HL-60 (cell line): ENCODE measurements around the gene TARBP2.

Experiments
- DNase-seq, 2 experiments: peaks; one replicate each; pipeline ENCODE4 v3.0.0-alpha.2; 2010 to 2020; ENCODE audit warnings: low read depth in 1 of 2, low spot score in 1 of 2
- H3K27ac ChIP-seq: fragments of 250-450 bp; sonication (Bioruptor Pico); replicated peaks from 2 replicates; pipeline ENCODE4 v1.5.1; 2020; ENCODE audit warnings: mild to moderate bottlenecking, moderate library complexity
- H3K27me3 ChIP-seq: fragments of 250-450 bp; sonication (Bioruptor Pico); 2 replicates; pipeline ENCODE4 v1.5.1; 2021; ENCODE audit warnings: mild to moderate bottlenecking, moderate library complexity; ENCODE audit not compliant: insufficient read depth, poor library complexity, severe bottlenecking
- H3K4me3 ChIP-seq: replicated peaks from 2 replicates; pipeline ENCODE4 v1.5.1; 2011; ENCODE audit warnings: mild to moderate bottlenecking, control low read depth, low read length; ENCODE audit not compliant: insufficient read depth
- GABPA ChIP-seq: IDR thresholded peaks from 2 replicates; pipeline ENCODE4 v1.6.1; 2012; ENCODE audit warnings: low read depth
- POLR2AphosphoS5 ChIP-seq: IDR thresholded peaks from 2 replicates; pipeline ENCODE4 v1.6.1; 2012; ENCODE audit warnings: low read depth
- SPI1 ChIP-seq: IDR thresholded peaks from 2 replicates; pipeline ENCODE4 v1.6.1; 2012; ENCODE audit warnings: low read depth, mild to moderate bottlenecking, borderline replicate concordance
- TF ChIP-seq, protein P1 (sequence below): IDR thresholded peaks from one replicate; pipeline ENCODE4 v1.5.1; 2011; ENCODE audit warnings: low read length, control low read depth, inconsistent platforms; ENCODE audit not compliant: insufficient read depth
- TF ChIP-seq, protein P2 (sequence below): IDR thresholded peaks from 2 replicates; pipeline ENCODE4 v1.6.1; 2012; ENCODE audit warnings: low read depth; ENCODE audit not compliant: insufficient replicate concordance

The TARBP2 gene

DNA sequence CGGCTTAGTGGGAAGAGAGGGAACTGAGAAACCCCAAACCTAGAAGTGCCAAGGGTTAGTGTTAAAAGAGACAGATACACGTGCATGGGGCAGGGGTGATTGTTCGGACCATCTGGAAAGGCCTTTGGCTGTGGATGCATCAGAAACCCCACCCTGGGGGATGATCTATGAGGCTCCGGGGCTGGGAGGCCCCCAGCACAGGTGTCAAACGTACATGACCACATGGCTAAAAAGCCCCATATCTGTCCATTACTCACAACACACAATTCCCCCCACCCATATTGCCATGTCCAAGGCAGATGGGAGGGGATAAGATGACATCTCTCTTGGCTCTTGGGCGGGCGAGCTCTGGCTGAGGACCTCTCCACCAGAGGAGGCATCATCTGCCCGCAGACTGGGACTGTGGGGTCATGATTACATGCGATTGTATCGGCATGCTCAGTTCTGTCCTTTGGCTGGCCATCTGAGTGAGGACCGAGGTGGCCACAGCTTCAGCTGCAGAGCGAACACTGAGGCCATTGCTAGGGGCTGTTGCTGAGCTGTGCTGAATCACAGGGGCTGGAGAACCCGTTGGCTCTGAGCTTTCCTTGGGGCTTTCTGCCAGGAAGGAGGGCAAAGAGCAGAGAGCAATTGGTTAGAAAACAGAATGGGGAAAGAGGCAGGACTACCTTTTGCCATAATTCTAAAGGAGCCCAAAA, 15.8 kb downstream of the TARBP2 start:
- no peak for DNase-seq
- H3K4me3 ChIP-seq, result no peak overlapping the region
- no peak overlapping the region for H3K27ac ChIP-seq
- H3K27me3 ChIP-seq, result no peaks in the 10 kb centered on the region
- TF ChIP-seq, protein P1, sequence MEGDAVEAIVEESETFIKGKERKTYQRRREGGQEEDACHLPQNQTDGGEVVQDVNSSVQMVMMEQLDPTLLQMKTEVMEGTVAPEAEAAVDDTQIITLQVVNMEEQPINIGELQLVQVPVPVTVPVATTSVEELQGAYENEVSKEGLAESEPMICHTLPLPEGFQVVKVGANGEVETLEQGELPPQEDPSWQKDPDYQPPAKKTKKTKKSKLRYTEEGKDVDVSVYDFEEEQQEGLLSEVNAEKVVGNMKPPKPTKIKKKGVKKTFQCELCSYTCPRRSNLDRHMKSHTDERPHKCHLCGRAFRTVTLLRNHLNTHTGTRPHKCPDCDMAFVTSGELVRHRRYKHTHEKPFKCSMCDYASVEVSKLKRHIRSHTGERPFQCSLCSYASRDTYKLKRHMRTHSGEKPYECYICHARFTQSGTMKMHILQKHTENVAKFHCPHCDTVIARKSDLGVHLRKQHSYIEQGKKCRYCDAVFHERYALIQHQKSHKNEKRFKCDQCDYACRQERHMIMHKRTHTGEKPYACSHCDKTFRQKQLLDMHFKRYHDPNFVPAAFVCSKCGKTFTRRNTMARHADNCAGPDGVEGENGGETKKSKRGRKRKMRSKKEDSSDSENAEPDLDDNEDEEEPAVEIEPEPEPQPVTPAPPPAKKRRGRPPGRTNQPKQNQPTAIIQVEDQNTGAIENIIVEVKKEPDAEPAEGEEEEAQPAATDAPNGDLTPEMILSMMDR, result no peak
- TF ChIP-seq, protein P2, sequence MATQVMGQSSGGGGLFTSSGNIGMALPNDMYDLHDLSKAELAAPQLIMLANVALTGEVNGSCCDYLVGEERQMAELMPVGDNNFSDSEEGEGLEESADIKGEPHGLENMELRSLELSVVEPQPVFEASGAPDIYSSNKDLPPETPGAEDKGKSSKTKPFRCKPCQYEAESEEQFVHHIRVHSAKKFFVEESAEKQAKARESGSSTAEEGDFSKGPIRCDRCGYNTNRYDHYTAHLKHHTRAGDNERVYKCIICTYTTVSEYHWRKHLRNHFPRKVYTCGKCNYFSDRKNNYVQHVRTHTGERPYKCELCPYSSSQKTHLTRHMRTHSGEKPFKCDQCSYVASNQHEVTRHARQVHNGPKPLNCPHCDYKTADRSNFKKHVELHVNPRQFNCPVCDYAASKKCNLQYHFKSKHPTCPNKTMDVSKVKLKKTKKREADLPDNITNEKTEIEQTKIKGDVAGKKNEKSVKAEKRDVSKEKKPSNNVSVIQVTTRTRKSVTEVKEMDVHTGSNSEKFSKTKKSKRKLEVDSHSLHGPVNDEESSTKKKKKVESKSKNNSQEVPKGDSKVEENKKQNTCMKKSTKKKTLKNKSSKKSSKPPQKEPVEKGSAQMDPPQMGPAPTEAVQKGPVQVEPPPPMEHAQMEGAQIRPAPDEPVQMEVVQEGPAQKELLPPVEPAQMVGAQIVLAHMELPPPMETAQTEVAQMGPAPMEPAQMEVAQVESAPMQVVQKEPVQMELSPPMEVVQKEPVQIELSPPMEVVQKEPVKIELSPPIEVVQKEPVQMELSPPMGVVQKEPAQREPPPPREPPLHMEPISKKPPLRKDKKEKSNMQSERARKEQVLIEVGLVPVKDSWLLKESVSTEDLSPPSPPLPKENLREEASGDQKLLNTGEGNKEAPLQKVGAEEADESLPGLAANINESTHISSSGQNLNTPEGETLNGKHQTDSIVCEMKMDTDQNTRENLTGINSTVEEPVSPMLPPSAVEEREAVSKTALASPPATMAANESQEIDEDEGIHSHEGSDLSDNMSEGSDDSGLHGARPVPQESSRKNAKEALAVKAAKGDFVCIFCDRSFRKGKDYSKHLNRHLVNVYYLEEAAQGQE, result no peak
- TF ChIP-seq SPI1 (no peak), POLR2AphosphoS5 (no peak), GABPA (no peak)

DNA sequence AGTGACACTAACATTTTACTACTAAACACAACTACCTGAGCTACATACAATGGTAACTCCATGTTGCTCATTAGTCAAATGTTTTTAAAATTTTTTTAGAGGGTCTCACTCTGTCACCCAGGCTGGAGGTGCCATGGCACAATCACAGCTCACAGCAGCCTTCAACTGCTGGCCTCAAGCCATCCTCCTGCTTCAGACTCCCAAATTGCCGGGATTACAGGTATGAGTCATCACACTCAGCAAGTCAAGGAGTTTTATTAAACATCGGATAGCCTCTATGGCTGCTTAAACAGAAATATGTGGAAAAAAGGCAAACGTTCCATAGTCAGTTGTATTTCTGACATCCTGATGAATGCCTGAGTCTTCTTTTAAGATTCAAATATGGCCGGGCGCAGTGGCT, 17.3 kb downstream of the TARBP2 start:
- no peak for DNase-seq
- TF ChIP-seq, protein P1, result no peak
- TF ChIP-seq POLR2AphosphoS5, result no peak
- TF ChIP-seq SPI1, result no peak
- TF ChIP-seq, protein P2, result no peak
- no peak for TF ChIP-seq GABPA
- Histone ChIP-seq H3K27me3 (no peaks in the 10 kb centered on the region), H3K27ac (no peak overlapping the region), H3K4me3 (no peak overlapping the region)

DNA sequence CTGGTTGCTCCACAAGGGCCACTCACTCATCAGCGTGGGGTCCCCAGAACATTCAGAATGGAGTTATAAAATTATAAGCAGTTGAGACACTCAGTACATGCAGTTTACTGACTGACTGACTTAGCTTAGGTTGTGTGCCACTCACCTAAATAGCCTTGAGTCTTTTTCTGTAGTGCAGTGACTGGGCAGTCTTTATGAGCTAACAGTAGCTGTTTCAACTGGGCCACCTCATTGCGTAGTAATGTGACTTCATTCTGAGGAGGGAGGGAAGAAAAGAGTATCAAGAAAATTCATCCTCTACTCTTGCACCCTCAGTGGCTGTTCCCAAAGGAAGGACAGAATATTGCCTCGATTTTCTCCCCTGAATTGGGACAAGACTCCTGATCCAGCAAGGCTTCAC, 22.0 kb downstream of the TARBP2 start:
- Histone ChIP-seq H3K4me3 (no peak overlapping the region), H3K27me3 (no peaks in the 10 kb centered on the region), H3K27ac (no peak overlapping the region)
- TF ChIP-seq, protein P1, result no peak
- no peak for TF ChIP-seq POLR2AphosphoS5
- TF ChIP-seq GABPA, result no peak
- TF ChIP-seq, protein P2, result no peak
- TF ChIP-seq SPI1, result no peak
- no peak for DNase-seq
